Heart left ventricle (tissue), 16 donors: ENCODE measurements around the gene AGO3. TPM values are rescaled to one million over a fixed set of nuclear protein-coding genes. Genes with fewer than 3 reads are reported as not detected.
A peak's percentile ranks its signal among the peaks of the same experiment; 100 is the strongest.

Source experiments
- ATAC-seq, 4 donors: fragments of 200-7000 bp; cut with Tn5 transposase; one replicate each; pipeline ENCODE4 v1.9.1; 2020 to 2022; ENCODE audit warnings: moderate library complexity in 4 of 4, mild to moderate bottlenecking in 3 of 4, moderate number of reproducible peaks in 1 of 4
- DNase-seq, 5 donors: peaks; one replicate each; pipeline ENCODE4 v3.0.0-alpha.2; 2020
- H3K27ac ChIP-seq, 12 donors: fragments of 200-600 bp; sonication (generic) in 4 of 12; one replicate each; pipeline versions ENCODE4 v1.5.0 to v1.8.0; 2016 to 2022; ENCODE audit warnings: mild to moderate bottlenecking in 2 of 12
- H3K27me3 ChIP-seq, 9 donors: fragments of 200-600 bp; sonication (generic) in 2 of 9; one replicate each; pipeline versions ENCODE4 v1.5.1 to v1.8.0; 2016 to 2022; ENCODE audit warnings: mild to moderate bottlenecking in 3 of 9
- H3K36me3 ChIP-seq, 9 donors: fragments of 200-600 bp; sonication (generic) in 2 of 9; one replicate each; pipeline versions ENCODE4 v1.5.0 to v1.8.0; 2018 to 2022; ENCODE audit warnings: mild to moderate bottlenecking in 2 of 9
- H3K4me1 ChIP-seq, 12 donors: fragments of 200-600 bp; sonication (generic) in 4 of 12; one replicate each; pipeline versions ENCODE4 v1.5.0 to v1.8.0; 2016 to 2022; ENCODE audit warnings: mild to moderate bottlenecking in 3 of 12
- H3K4me3 ChIP-seq, 12 donors: fragments of 200-600 bp; sonication (generic) in 4 of 12; one replicate each; pipeline versions ENCODE4 v1.5.0 to v1.8.0; 2017 to 2022; ENCODE audit warnings: mild to moderate bottlenecking in 9 of 12, moderate library complexity in 4 of 12
- H3K9me3 ChIP-seq, 12 donors: fragments of 200-600 bp; sonication (generic) in 4 of 12; one replicate each; pipeline versions ENCODE4 v1.5.0 to v1.8.0; 2016 to 2022; ENCODE audit warnings: mild to moderate bottlenecking in 1 of 12
- POLR2A ChIP-seq, 2 donors: fragments of 450-650 bp; IDR thresholded peaks; one replicate each; pipeline ENCODE4 v1.6.1; 2017; ENCODE audit warnings: antibody characterized with exemption in 2 of 2, mild to moderate bottlenecking in 2 of 2, moderate library complexity in 2 of 2
- WGBS, 4 donors: extraction: QIAGEN DNeasy Blood & Tissue Kit in 2 of 4; methylation state at CpG; one replicate each; pipeline versions ENCODE4 v1.1.5 to v1.1.7; 2013 to 2018; 5-methylcytosine and 5-hydroxymethylcytosine counted together
- intact Hi-C, 10 donors: fragments of 100-400 bp; cut with DNase I; formaldehyde crosslinking; loops; one replicate each; pipeline versions ENCODE4 v1.11.1 to v1.14.2; 2022
- polyA plus RNA-seq, 2 donors: library from polyadenylated mRNA; stranded (reverse); fragments of 200-250 nt; gene quantifications; one replicate each; pipeline ENCODE4 v1.2.3, GENCODE V29; 2013
- total RNA-seq, 9 donors: library from RNA; depleted of rRNA in 2 of 9; stranded (reverse); fragments of >200 nt in 2 of 9; fragmentation: NEBNext Ultra II Directional in 3 of 9; extraction: Animal tissue kit (Norgen Biotek cat#: 25700) in 3 of 9; gene quantifications; one replicate each; pipeline versions ENCODE4 v1.1.0 to v1.2.4, GENCODE V29; 2016 to 2023
- TF ChIP-seq, protein P1 (sequence below), 12 donors: fragments of 200-600 bp; sonication (generic) in 4 of 12; IDR thresholded peaks; one replicate each; pipeline versions ENCODE4 v1.5.0 to v1.8.0; 2018 to 2022; ENCODE audit warnings: antibody characterized with exemption in 12 of 12, mild to moderate bottlenecking in 5 of 12
- donor health status: ischemic (EF 13 %, LVEDD 7.1; RV severe dilation, severe dysfunction).
- donor health status: healthy with polysubstance abuse.
- donor health status: DM: no; HTN: yes; CAD: no.
- donor health status: DM: no; HTN: no; CAD: no.
- donor health status: ischemic (EF 25% LVEDD 6.9; RV normal size, moderate dysfunction).
- donor health status: ischemic (EF 25% LVEDD 5.7; RV mildly dilated, moderate dysfunction).
- donor health status: healthy.
- donor health status: DM: yes; HTN: yes; CAD: no.
- donor health status: ischemic (EF 35%, LVEDD 5.7; RV mildly dilated, moderate dysfunction).
- donor health status: nonischemic (EF 11% LVEDD 7.7; RV severe dilation, severe dysfunction).
- donor health status: DM: yes; HTN: yes; CAD: no.
- donor health status: PGD.
- donor health status: ischemic (EF 29% LVEDD 5.4; RV normal size, mild dysfunction).
- donor health status: nonischemic (EF 23%, LVEDD 6.1; RV moderate dilation, normal function).

The AGO3 gene
- total and polyA plus RNA-seq, 11 donors = 2.8 to 18.8 (median 12.2) TPM

GRCh38 chr1:36097693-36098585, 167.0 kb downstream of the AGO3 start:
- Histone ChIP-seq H3K27me3 (no peaks in the 10 kb centered on the region), H3K9me3 (no peaks in the 10 kb centered on the region), H3K4me3 (no peak overlapping the region), H3K4me1 (peaks cover 0 to 45% (median 19%) of the 10 kb centered on the region in 12 donors), H3K27ac (no peak overlapping the region), H3K36me3 (peaks cover 0 to 35% (median 26%) of the 10 kb centered on the region in 9 donors)
- peak in 1 of 4 donors; percentile 2 for ATAC-seq
- no peak for DNase-seq
- TF ChIP-seq POLR2A (IDR thresholded peaks at IDR 0.05) = no peak
- TF ChIP-seq, protein P1, sequence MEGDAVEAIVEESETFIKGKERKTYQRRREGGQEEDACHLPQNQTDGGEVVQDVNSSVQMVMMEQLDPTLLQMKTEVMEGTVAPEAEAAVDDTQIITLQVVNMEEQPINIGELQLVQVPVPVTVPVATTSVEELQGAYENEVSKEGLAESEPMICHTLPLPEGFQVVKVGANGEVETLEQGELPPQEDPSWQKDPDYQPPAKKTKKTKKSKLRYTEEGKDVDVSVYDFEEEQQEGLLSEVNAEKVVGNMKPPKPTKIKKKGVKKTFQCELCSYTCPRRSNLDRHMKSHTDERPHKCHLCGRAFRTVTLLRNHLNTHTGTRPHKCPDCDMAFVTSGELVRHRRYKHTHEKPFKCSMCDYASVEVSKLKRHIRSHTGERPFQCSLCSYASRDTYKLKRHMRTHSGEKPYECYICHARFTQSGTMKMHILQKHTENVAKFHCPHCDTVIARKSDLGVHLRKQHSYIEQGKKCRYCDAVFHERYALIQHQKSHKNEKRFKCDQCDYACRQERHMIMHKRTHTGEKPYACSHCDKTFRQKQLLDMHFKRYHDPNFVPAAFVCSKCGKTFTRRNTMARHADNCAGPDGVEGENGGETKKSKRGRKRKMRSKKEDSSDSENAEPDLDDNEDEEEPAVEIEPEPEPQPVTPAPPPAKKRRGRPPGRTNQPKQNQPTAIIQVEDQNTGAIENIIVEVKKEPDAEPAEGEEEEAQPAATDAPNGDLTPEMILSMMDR (IDR thresholded peaks at IDR 0.05) = no peak
- intact Hi-C loops = loop anchor here (2.0 to 5.0 kb wide), 8 partner anchors 34 to 324 kb away; no protein-coding TSS in a partner anchor
- 87 to 95% (median 92%) methylated on average over 8 to 33 of the region's 33 CpGs for WGBS, 4 donors

DNA sequence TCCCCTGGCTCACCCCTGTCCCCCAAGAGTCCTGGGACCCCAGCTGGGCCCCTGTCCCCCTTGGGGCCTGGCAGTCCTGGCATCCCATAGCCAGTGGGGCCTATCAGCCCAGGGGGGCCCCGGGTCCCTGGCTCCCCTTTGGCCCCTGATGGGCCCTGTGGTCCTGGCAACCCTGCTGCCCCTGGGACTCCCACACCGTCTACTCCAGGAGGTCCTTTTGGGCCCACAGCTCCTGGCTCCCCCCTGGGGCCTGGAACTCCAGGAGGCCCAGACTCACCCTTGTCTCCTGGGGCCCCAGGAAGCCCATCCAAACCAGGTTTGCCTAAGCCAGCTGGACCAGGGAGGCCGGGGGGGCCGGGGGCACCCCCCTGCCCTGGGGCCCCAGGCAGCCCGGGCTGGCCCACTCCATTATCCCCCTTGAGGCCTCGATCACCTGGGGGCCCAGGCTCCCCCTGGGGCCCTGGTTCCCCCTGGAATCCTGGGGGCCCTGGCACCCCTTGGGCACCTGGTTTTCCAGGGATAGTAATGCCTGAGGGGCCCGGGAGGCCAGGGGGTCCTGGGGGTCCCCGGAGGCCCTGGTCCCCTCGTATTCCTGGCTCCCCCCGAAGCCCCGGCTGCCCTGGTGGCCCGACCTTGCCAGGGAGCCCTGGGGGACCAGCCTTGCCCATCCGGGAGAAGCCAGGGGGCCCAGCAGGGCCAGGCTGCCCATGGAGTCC, 167.9 kb downstream of the AGO3 start:
- WGBS, 4 donors = 71 to 89% (median 86%) methylated on average over 1 to 13 of the region's 13 CpGs
- H3K27ac ChIP-seq = no peak overlapping the region
- H3K27me3 ChIP-seq = no peaks in the 10 kb centered on the region
- peaks cover 0 to 26% (median 18%) of the 10 kb centered on the region in 9 donors for H3K36me3 ChIP-seq
- no peak for TF ChIP-seq POLR2A (IDR thresholded peaks at IDR 0.05)
- TF ChIP-seq, protein P1 (IDR thresholded peaks at IDR 0.05) = no peak
- H3K4me3 ChIP-seq = no peak overlapping the region
- DNase-seq (no peak), ATAC-seq (no peak)
- H3K9me3 ChIP-seq = no peaks in the 10 kb centered on the region
- intact Hi-C loops = loop anchor here (1.0 to 5.0 kb wide), 10 partner anchors 33 to 323 kb away; no protein-coding TSS in a partner anchor
- H3K4me1 ChIP-seq = peaks cover 0 to 36% (median 12%) of the 10 kb centered on the region in 12 donors

DNA sequence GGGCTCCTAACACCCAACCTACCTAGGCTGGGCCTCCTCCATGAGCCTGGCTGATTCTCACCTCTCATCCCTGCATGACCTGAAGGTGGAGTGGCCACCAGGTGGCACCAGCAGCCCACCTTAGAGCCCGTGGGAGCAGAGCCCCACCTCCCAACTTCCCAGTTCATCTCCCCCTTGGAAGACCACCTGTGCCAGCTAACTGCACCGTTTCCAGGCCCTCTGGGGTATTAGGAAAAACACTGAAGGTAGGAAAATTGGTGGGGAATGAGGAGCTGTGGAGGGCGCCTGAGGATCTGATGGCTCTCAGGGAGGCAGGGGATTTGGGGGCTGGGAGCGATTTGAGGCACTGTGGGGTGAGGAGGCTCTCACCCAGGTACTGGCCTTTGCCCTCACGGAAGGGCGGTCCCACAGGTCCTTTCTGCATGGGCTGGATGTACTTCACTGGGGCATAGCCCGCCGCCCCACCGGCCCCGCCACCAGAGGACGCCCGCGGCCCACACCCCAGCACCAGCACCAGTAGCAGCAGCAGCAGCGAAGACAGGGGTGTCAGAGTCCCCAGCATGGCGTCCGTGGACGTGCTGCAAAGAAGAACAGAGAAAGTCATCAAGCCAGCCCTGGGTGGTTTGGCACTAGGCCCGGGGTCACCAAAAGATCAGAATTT, 168.9 kb downstream of the AGO3 start:
- peak; percentile 69 to 89 (median 77) for DNase-seq
- no peaks in the 10 kb centered on the region for H3K9me3 ChIP-seq
- H3K36me3 ChIP-seq = peaks cover 0 to 16% (median 8%) of the 10 kb centered on the region in 9 donors
- no peaks in the 10 kb centered on the region for H3K27me3 ChIP-seq
- 28 to 44% (median 37%) methylated on average over 16 to 18 of the region's 18 CpGs for WGBS, 4 donors
- TF ChIP-seq, protein P1 (IDR thresholded peaks at IDR 0.05) = peak; percentile 66 to 93 (median 81)
- no peak for TF ChIP-seq POLR2A (IDR thresholded peaks at IDR 0.05)
- no peak overlapping the region for H3K27ac ChIP-seq
- H3K4me1 ChIP-seq = peaks cover 0 to 26% (median 6%) of the 10 kb centered on the region in 12 donors
- intact Hi-C loops = loop anchor here (1.0 to 10.0 kb wide), 14 partner anchors 32 to 322 kb away; no protein-coding TSS in a partner anchor
- peak overlapping the region in 1 of 12 donors; percentile 7 for H3K4me3 ChIP-seq
- peak; percentile 80 to 88 (median 84) for ATAC-seq
